Brain pericyte (primary cell): ENCODE results near the gene JAM3.

Experiments used
- DNase-seq: peaks from one replicate; pipeline ENCODE4 v3.0.0-alpha.2; 2012; ENCODE audit warnings: low read depth, low spot score

The JAM3 gene

GRCh38 chr11:134145715-134146114 is 76.8 kb downstream of the JAM3 start:
- no peak for DNase-seq

GRCh38 chr11:134146598-134146997 is 77.7 kb downstream of the JAM3 start:
- no peak for DNase-seq

GRCh38 chr11:134149371-134149770 is 80.5 kb downstream of the JAM3 start:
- DNase-seq: no peak

GRCh38 chr11:134150195-134150903 is 81.5 kb downstream of the JAM3 start:
- DNase-seq: no peak

GRCh38 chr11:134151083-134151747 is 82.3 kb downstream of the JAM3 start:
- DNase-seq: no peak

GRCh38 chr11:134152696-134153095 is 83.8 kb downstream of the JAM3 start:
- DNase-seq: no peak

- no peak for DNase-seq
Measured at GRCh38 chr11:134153147-134153905, 84.5 kb downstream of the JAM3 start.

- DNase-seq: no peak
Measured at GRCh38 chr11:134154441-134154840, 85.6 kb downstream of the JAM3 start.

- DNase-seq: no peak
Measured at GRCh38 chr11:134155456-134155855, 86.6 kb downstream of the JAM3 start.

GRCh38 chr11:134155946-134156865 is 87.3 kb downstream of the JAM3 start:
- no peak for DNase-seq

GRCh38 chr11:134157451-134157850 is 88.6 kb downstream of the JAM3 start:
- no peak for DNase-seq

GRCh38 chr11:134158023-134158422 is 89.2 kb downstream of the JAM3 start:
- DNase-seq: no peak

- DNase-seq: no peak
Measured at GRCh38 chr11:134159652-134160051, 90.8 kb downstream of the JAM3 start.

- no peak for DNase-seq
Measured at GRCh38 chr11:134164490-134165370, 95.9 kb downstream of the JAM3 start.

- DNase-seq: no peak
Measured at GRCh38 chr11:134170177-134170918, 101.5 kb downstream of the JAM3 start.

GRCh38 chr11:134170919-134171281 is 102.0 kb downstream of the JAM3 start:
- DNase-seq: no peak

GRCh38 chr11:134171951-134172350 is 103.1 kb downstream of the JAM3 start:
- DNase-seq: no peak

- DNase-seq: no peak
Measured at GRCh38 chr11:134173296-134173695, 104.4 kb downstream of the JAM3 start.

GRCh38 chr11:134176284-134176683 is 107.4 kb downstream of the JAM3 start:
- no peak for DNase-seq
